HG03025 (cell line): Measurements from ENCODE around the gene EBF3.

Experiments
- ATAC-seq: cut with Tn5 transposase; IDR thresholded peaks from one replicate; pipeline ENCODE4 v1.9.1; 2021; ENCODE audit warnings: mild to moderate bottlenecking, moderate library complexity; ENCODE audit not compliant: unreplicated experiment, low FRiP score

EBF3 gene

GRCh38 chr10:129896860-129897200 lies 67.2 kb downstream of the EBF3 start:
- no peak for ATAC-seq

GRCh38 chr10:129896136-129896859 lies 67.8 kb downstream of the EBF3 start:
- no peak for ATAC-seq

- ATAC-seq: no peak
Observed at GRCh38 chr10:129895811-129896135, 68.3 kb downstream of the EBF3 start.

- no peak for ATAC-seq
Observed at GRCh38 chr10:129894698-129895097, 69.4 kb downstream of the EBF3 start.

- ATAC-seq: no peak
Observed at GRCh38 chr10:129893104-129894089, 70.7 kb downstream of the EBF3 start.

GRCh38 chr10:129892548-129893052 lies 71.5 kb downstream of the EBF3 start:
- no peak for ATAC-seq

- ATAC-seq: no peak
Observed at GRCh38 chr10:129891806-129892205, 72.3 kb downstream of the EBF3 start.

- ATAC-seq: no peak
Observed at GRCh38 chr10:129890170-129890569, 73.9 kb downstream of the EBF3 start.

- ATAC-seq: no peak
Observed at GRCh38 chr10:129888784-129889616, 75.1 kb downstream of the EBF3 start.

GRCh38 chr10:129887986-129888783 lies 75.9 kb downstream of the EBF3 start:
- ATAC-seq: no peak

GRCh38 chr10:129887381-129887905 lies 76.6 kb downstream of the EBF3 start:
- no peak for ATAC-seq

- ATAC-seq: no peak
Observed at GRCh38 chr10:129886263-129886662, 77.8 kb downstream of the EBF3 start.

- ATAC-seq: no peak
Observed at GRCh38 chr10:129885526-129885925, 78.5 kb downstream of the EBF3 start.

- ATAC-seq: no peak
Observed at GRCh38 chr10:129884398-129885078, 79.5 kb downstream of the EBF3 start.

GRCh38 chr10:129883626-129884397 lies 80.3 kb downstream of the EBF3 start:
- ATAC-seq: no peak

- no peak for ATAC-seq
Observed at GRCh38 chr10:129883029-129883428, 81.0 kb downstream of the EBF3 start.

GRCh38 chr10:129882291-129883010 lies 81.6 kb downstream of the EBF3 start:
- no peak for ATAC-seq

GRCh38 chr10:129881641-129882040 lies 82.4 kb downstream of the EBF3 start:
- ATAC-seq: no peak
